Psoas muscle (tissue), 8 donors: ENCODE results near the gene WDR93. TPM values are rescaled to one million over a fixed set of nuclear protein-coding genes. Genes with fewer than 3 reads are reported as not detected.
"Not testable (repeated sequence)": the region's sequence is repeated elsewhere in the genome, so short reads cannot be mapped to it uniquely, and the experiment has no call there.

Experiments used
- ATAC-seq, 4 donors: fragments of 200-7000 bp; cut with Tn5 transposase; one replicate each; pipeline ENCODE4 v1.9.1; 2020; ENCODE audit warnings: moderate library complexity in 3 of 4, mild to moderate bottlenecking in 2 of 4
- DNase-seq, 2 donors: peaks; one replicate each; pipeline ENCODE4 v3.0.0-alpha.2; 2020
- H3K27ac ChIP-seq: fragments of 200-600 bp; one replicate; pipeline ENCODE4 v1.8.0; 2022
- H3K27me3 ChIP-seq, 3 donors: fragments of 200-600 bp in 1 of 3; one replicate each; pipeline versions ENCODE4 v1.6.1 to v1.8.0; 2013 to 2022; ENCODE audit warnings: low read length in 2 of 3, mild to moderate bottlenecking in 2 of 3, moderate library complexity in 1 of 3; ENCODE audit not compliant: insufficient read depth in 3 of 3
- H3K36me3 ChIP-seq, 2 donors: fragments of 200-600 bp in 1 of 2; one replicate each; pipeline versions ENCODE4 v1.6.1 to v1.8.0; 2013 to 2022; ENCODE audit warnings: low read depth in 1 of 2, mild to moderate bottlenecking in 1 of 2, moderate library complexity in 1 of 2; ENCODE audit not compliant: insufficient read depth in 1 of 2
- H3K4me1 ChIP-seq: fragments of 200-600 bp; one replicate; pipeline ENCODE4 v1.8.0; 2022
- H3K4me3 ChIP-seq: fragments of 200-600 bp; one replicate; pipeline ENCODE4 v1.8.0; 2022; ENCODE audit warnings: mild to moderate bottlenecking
- H3K9me3 ChIP-seq: fragments of 200-600 bp; one replicate; pipeline ENCODE4 v1.8.0; 2022
- CTCF ChIP-seq: fragments of 200-600 bp; IDR thresholded peaks from one replicate; pipeline ENCODE4 v1.8.0; 2022; ENCODE audit warnings: antibody characterized with exemption
- WGBS, 3 donors: extraction: QIAGEN DNeasy Blood & Tissue Kit; methylation state at CpG; one replicate each; pipeline versions ENCODE4 v1.1.6 to v1.1.7; 2013; 5-methylcytosine and 5-hydroxymethylcytosine counted together
- intact Hi-C, 2 donors: fragments of 100-400 bp; cut with DNase I; formaldehyde crosslinking; loops; one replicate each; pipeline versions ENCODE4 v1.11.0 to v1.14.2; 2022
- polyA plus RNA-seq, 3 donors: library from polyadenylated mRNA; stranded (reverse); fragments of 200-250 nt; gene quantifications; one replicate each; pipeline ENCODE4 v1.2.3, GENCODE V29; 2013
- total RNA-seq, 4 donors: library from RNA; stranded (reverse); fragmentation: NEBNext Ultra II Directional in 2 of 4; extraction: Animal tissue kit (Norgen Biotek cat#: 25700) in 2 of 4; gene quantifications; one replicate each; pipeline versions ENCODE4 v1.2.1 to v1.2.4, GENCODE V29; 2021 to 2023
- donor health status: healthy with polysubstance abuse.
- donor health status: DM: no; HTN: no; CAD: no; lungs with moderate emphysema.
- donor health status: Bipolar disorder and iron deficiency.
- donor health status: healthy.
- donor health status: DM: yes; HTN: yes; CAD: no.
- donor health status: DM: no; HTN: no; CAD: no.
- donor health status: DM: no; HTN: no; CAD: no.
- donor health status: DM: yes; HTN: yes; CAD: no.

Gene WDR93
- total and polyA plus RNA-seq, 7 donors, result 0.03 TPM; not detected in 6

- Histone ChIP-seq H3K27ac (no peak overlapping the region), H3K27me3 (no peaks in the 10 kb centered on the region), H3K4me1 (peaks cover 5% of the 10 kb centered on the region), H3K4me3 (no peak overlapping the region), H3K36me3 (no peaks in the 10 kb centered on the region), H3K9me3 (no peaks in the 10 kb centered on the region)
- ATAC-seq (no peak), DNase-seq (no peak)
- 84 to 87% (median 85%) methylated on average over 4 of the region's 4 CpGs for WGBS, 3 donors
- intact Hi-C loops, result loop anchor here in 1 of 2 donors (5.0 kb wide), 1 partner anchor 53 kb away; no protein-coding TSS in a partner anchor
- TF ChIP-seq CTCF, result no peak
Measured at GRCh38 chr15:89778861-89779260, 88.2 kb downstream of the WDR93 start.

GRCh38 chr15:89780601-89781000 lies 90.0 kb downstream of the WDR93 start:
- peaks cover 5% of the 10 kb centered on the region for H3K4me1 ChIP-seq
- H3K4me3 ChIP-seq, result no peak overlapping the region
- DNase-seq, result no peak
- no peak for TF ChIP-seq CTCF
- no peaks in the 10 kb centered on the region for H3K9me3 ChIP-seq
- H3K27me3 ChIP-seq, result no peaks in the 10 kb centered on the region
- no peak overlapping the region for H3K27ac ChIP-seq
- intact Hi-C loops, result no loop called here
- H3K36me3 ChIP-seq, result no peaks in the 10 kb centered on the region
- 72 to 76% (median 75%) methylated on average over 6 of the region's 6 CpGs for whole genome bisulfite sequencing, 3 donors
- ATAC-seq, result no peak

GRCh38 chr15:89781055-89781454 lies 90.4 kb downstream of the WDR93 start:
- H3K36me3 ChIP-seq, result no peaks in the 10 kb centered on the region
- no peak overlapping the region for H3K4me3 ChIP-seq
- no peaks in the 10 kb centered on the region for H3K9me3 ChIP-seq
- no peak for TF ChIP-seq CTCF
- ATAC-seq, result no peak
- WGBS, 3 donors, result 67 to 77% (median 72%) methylated on average over 6 of the region's 6 CpGs
- no peak overlapping the region for H3K27ac ChIP-seq
- intact Hi-C loops, result no loop called here
- H3K4me1 ChIP-seq, result peaks cover 3% of the 10 kb centered on the region
- no peak for DNase-seq
- no peaks in the 10 kb centered on the region for H3K27me3 ChIP-seq

GRCh38 chr15:89781891-89782618 lies 91.4 kb downstream of the WDR93 start:
- no peaks in the 10 kb centered on the region for H3K9me3 ChIP-seq
- no peaks in the 10 kb centered on the region for H3K4me1 ChIP-seq
- ATAC-seq, result peak in 1 of 4 donors; percentile 21
- no peak overlapping the region for H3K4me3 ChIP-seq
- WGBS, 3 donors, result 72 to 80% (median 74%) methylated on average over 15 of the region's 15 CpGs
- no peaks in the 10 kb centered on the region for H3K36me3 ChIP-seq
- no peak for DNase-seq
- no peaks in the 10 kb centered on the region for H3K27me3 ChIP-seq
- intact Hi-C loops, result no loop called here
- H3K27ac ChIP-seq, result no peak overlapping the region
- no peak for TF ChIP-seq CTCF

GRCh38 chr15:89782619-89782950 lies 92.0 kb downstream of the WDR93 start:
- H3K27me3 ChIP-seq, H3K27ac ChIP-seq, intact Hi-C loops, DNase-seq, H3K4me1 ChIP-seq, ATAC-seq, H3K4me3 ChIP-seq, H3K36me3 ChIP-seq, H3K9me3 ChIP-seq: not testable (repeated sequence)
- 87 to 89% (median 88%) methylated on average over 8 to 9 of the region's 9 CpGs for WGBS, 3 donors
